Right forelimb (tissue), 1 donor: ENCODE results near the gene HSBP1L1.

ENCODE experiments used
- DNase-seq: peaks from one replicate; pipeline ENCODE4 v3.0.0-alpha.2; 2018

HSBP1L1 gene

GRCh38 chr18:79961527-79962291 is 2.7 kb upstream of the HSBP1L1 start:
- no peak for DNase-seq

GRCh38 chr18:79962311-79962710 is 2.1 kb upstream of the HSBP1L1 start:
- no peak for DNase-seq

GRCh38 chr18:79962835-79963657 is 1.4 kb upstream of the HSBP1L1 start:
- DNase-seq = no peak

- no peak for DNase-seq
These were observed 649 bp upstream of the HSBP1L1 start for GRCh38 chr18:79963658-79964329.

- DNase-seq = no peak
These were observed 868 bp downstream of the HSBP1L1 start for GRCh38 chr18:79965119-79965902.

GRCh38 chr18:79970419-79971133 is 6.1 kb downstream of the HSBP1L1 start:
- DNase-seq = no peak

- no peak for DNase-seq
These were observed 6.9 kb downstream of the HSBP1L1 start for GRCh38 chr18:79971211-79971952.

GRCh38 chr18:79971986-79972385 is 7.5 kb downstream of the HSBP1L1 start:
- DNase-seq = no peak

GRCh38 chr18:79972720-79973119 is 8.3 kb downstream of the HSBP1L1 start:
- no peak for DNase-seq

- DNase-seq = no peak
These were observed 9.1 kb downstream of the HSBP1L1 start for GRCh38 chr18:79973517-79973916.

GRCh38 chr18:79974025-79974654 is 9.7 kb downstream of the HSBP1L1 start:
- no peak for DNase-seq

- no peak for DNase-seq
These were observed 10.6 kb downstream of the HSBP1L1 start for GRCh38 chr18:79975043-79975442.

GRCh38 chr18:79975985-79976680 is 11.7 kb downstream of the HSBP1L1 start:
- DNase-seq = no peak

- no peak for DNase-seq
These were observed 15.4 kb downstream of the HSBP1L1 start for GRCh38 chr18:79979843-79980242.

GRCh38 chr18:79980585-79980984 is 16.1 kb downstream of the HSBP1L1 start:
- DNase-seq = no peak

- DNase-seq = no peak
These were observed 18.3 kb downstream of the HSBP1L1 start for GRCh38 chr18:79982736-79983135.

- no peak for DNase-seq
These were observed 18.8 kb downstream of the HSBP1L1 start for GRCh38 chr18:79983253-79983652.

GRCh38 chr18:79983793-79984192 is 19.4 kb downstream of the HSBP1L1 start:
- DNase-seq = no peak

GRCh38 chr18:79985172-79985571 is 20.7 kb downstream of the HSBP1L1 start:
- no peak for DNase-seq

GRCh38 chr18:79986726-79987125 is 22.3 kb downstream of the HSBP1L1 start:
- DNase-seq = no peak
